ENCODE data around the gene OR6S1. TPM values are rescaled to one million over a fixed set of nuclear protein-coding genes. Genes with fewer than 3 reads are reported as not detected.

The OR6S1 gene
- total and polyA plus RNA-seq, 2 donors (not counting 3 experiments of a cell fraction or from before 2014, with no cell fraction given) = not detected

DNA sequence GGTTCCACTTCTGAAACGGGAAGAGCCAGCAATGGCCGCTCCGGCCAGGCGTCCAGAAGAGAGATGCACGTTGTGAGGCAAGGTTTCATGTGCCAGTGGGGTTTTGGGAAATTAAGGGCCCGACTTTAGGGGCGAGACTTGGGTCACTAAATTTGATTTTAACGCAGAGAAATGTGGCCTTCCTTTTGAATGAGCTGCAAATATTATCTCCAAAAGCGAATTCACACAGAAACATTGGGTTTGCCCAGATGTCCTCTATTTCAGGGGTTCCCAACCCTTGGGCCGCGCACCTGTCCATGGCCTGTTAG lies 40.6 kb upstream of the OR6S1 start:
- H3K9me1 ChIP-seq (replicated peaks; ENCODE audit: control insufficient read depth, extremely low read depth, insufficient read depth, low read length) = no peaks in the 10 kb centered on the region
- peak overlapping the region; percentile 98 for H2AFZ ChIP-seq (ENCODE audit: low read depth, low read length)
- H3K4me2 ChIP-seq (ENCODE audit: insufficient read depth, low read length) = peak overlapping the region; percentile 86
- no peak for DNase-seq (ENCODE audit: low read depth, low spot score)
- peak overlapping the region; percentile 40 to 84 (median 80) for H3K4me3 ChIP-seq (replicated peaks in 1 of 3; ENCODE audit: insufficient read depth in 1 of 3, low read depth in 1 of 3, low read length in 3 of 3)
- H3K27ac ChIP-seq (ENCODE audit: insufficient read depth, low read depth, low read length) = peak overlapping the region; percentile 97
- no peaks in the 10 kb centered on the region for H3K79me2 ChIP-seq (ENCODE audit: control insufficient read depth, insufficient read depth, low read length)
- H3K36me3 ChIP-seq (ENCODE audit: control insufficient read depth in 2 of 2, extremely low read depth in 1 of 2, insufficient read depth in 2 of 2, low read length in 2 of 2) = no peaks in the 10 kb centered on the region
- POLR2A ChIA-PET = interaction anchor here (1.0 to 1.9 kb wide), 3 partner anchors 9 to 339 kb away, joined by 3 to 4 read pairs (median 4); partner anchors contain the start of genes PARP2 and TEP1
- peaks cover 0 to under 1% of the 10 kb centered on the region in 2 experiments for H3K27me3 ChIP-seq (ENCODE audit: control insufficient read depth in 2 of 2, insufficient read depth in 2 of 2, low read length in 2 of 2)
- H3K4me1 ChIP-seq (ENCODE audit: control insufficient read depth, extremely low read depth, insufficient read depth, low read length) = peaks cover 27% of the 10 kb centered on the region
- intact Hi-C loops (cut with micrococcal nuclease) = no loop called here
- dilution Hi-C loops (cut with MboI; ENCODE audit: extremely low pct_ligation_motif_present, low sequenced_read_pairs) = no loop called here
- no peaks in the 10 kb centered on the region for H4K20me1 ChIP-seq (replicated peaks; ENCODE audit: control insufficient read depth, extremely low read depth, insufficient read depth, low read length)
- no peak for FAIRE-seq
- CTCF ChIA-PET = interaction anchor here (1.3 to 6.4 kb wide), 8 partner anchors 9 to 289 kb away, joined by 3 to 49 read pairs (median 18); partner anchors contain the start of gene RNASE1
- no peaks in the 10 kb centered on the region for H3K9me3 ChIP-seq (replicated peaks; ENCODE audit: control insufficient read depth, insufficient read depth, low read length)
- TF ChIP-seq GATA2 (IDR thresholded peaks at IDR 0.05; ENCODE audit: insufficient read depth, insufficient read length, low read depth, low read length) = no peak
- peak in 1 of 2 donors; percentile 13 for TF ChIP-seq CTCF (IDR thresholded peaks at IDR 0.05; ENCODE audit: extremely low read depth in 1 of 2, insufficient read depth in 1 of 2, low read depth in 1 of 2, low read length in 2 of 2)
- H3K9ac ChIP-seq (replicated peaks; ENCODE audit: extremely low read depth, insufficient read depth, low read length) = peak overlapping the region; percentile 97
- TSS peak; percentile 96 for BruUV-seq (replicated peaks)

GRCh38 chr14:20681348-20682126 lies 40.0 kb upstream of the OR6S1 start:
- H2AFZ ChIP-seq (ENCODE audit: low read depth, low read length) = peak overlapping the region; percentile 98

More at GRCh38 chr14:20681348-20682126, 40.0 kb upstream of the OR6S1 start:
- Histone ChIP-seq H3K79me2 (ENCODE audit: control insufficient read depth, insufficient read depth, low read length) (no peaks in the 10 kb centered on the region), H3K9ac (replicated peaks; ENCODE audit: extremely low read depth, insufficient read depth, low read length) (peak overlapping the region; percentile 97), H3K9me1 (replicated peaks; ENCODE audit: control insufficient read depth, extremely low read depth, insufficient read depth, low read length) (no peaks in the 10 kb centered on the region), H3K4me1 (ENCODE audit: control insufficient read depth, extremely low read depth, insufficient read depth, low read length) (peaks cover 27% of the 10 kb centered on the region), H3K4me3 (replicated peaks in 1 of 3; ENCODE audit: insufficient read depth in 1 of 3, low read depth in 1 of 3, low read length in 3 of 3) (peak overlapping the region; percentile 40 to 84 (median 80)), H3K27ac (ENCODE audit: insufficient read depth, low read depth, low read length) (peak overlapping the region; percentile 97), H3K9me3 (replicated peaks; ENCODE audit: control insufficient read depth, insufficient read depth, low read length) (no peaks in the 10 kb centered on the region), H3K4me2 (ENCODE audit: insufficient read depth, low read length) (peak overlapping the region; percentile 86), H4K20me1 (replicated peaks; ENCODE audit: control insufficient read depth, extremely low read depth, insufficient read depth, low read length) (no peaks in the 10 kb centered on the region), H3K27me3 (ENCODE audit: control insufficient read depth in 2 of 2, insufficient read depth in 2 of 2, low read length in 2 of 2) (peaks cover 4 to 6% of the 10 kb centered on the region in 2 experiments), H3K36me3 (ENCODE audit: control insufficient read depth in 2 of 2, extremely low read depth in 1 of 2, insufficient read depth in 2 of 2, low read length in 2 of 2) (no peaks in the 10 kb centered on the region)
- POLR2A ChIA-PET = interaction anchor here (1.0 to 1.9 kb wide), 3 partner anchors 9 to 338 kb away, joined by 3 to 4 read pairs (median 4); partner anchors contain the start of genes PARP2 and TEP1
- dilution Hi-C loops (cut with MboI; ENCODE audit: extremely low pct_ligation_motif_present, low sequenced_read_pairs) (no loop called here), intact Hi-C loops (cut with micrococcal nuclease) (loop anchor here (1.0 to 2.0 kb wide), 4 partner anchors 18 to 269 kb away; partner anchors contain the start of gene TEP1)
- DNase-seq (ENCODE audit: low read depth, low spot score) (peak; percentile 91), FAIRE-seq (peak; percentile 93)
- CTCF ChIA-PET = interaction anchor here (1.1 to 6.4 kb wide), 11 partner anchors 9 to 338 kb away, joined by 3 to 49 read pairs (median 8); partner anchors contain the start of genes PARP2 and RNASE1
- TF ChIP-seq GATA2 (IDR thresholded peaks at IDR 0.05; ENCODE audit: insufficient read depth, insufficient read length, low read depth, low read length) = peak; percentile 18
- no peak for TF ChIP-seq MYC (IDR thresholded peaks at IDR 0.05; ENCODE audit: low read depth, low read length)
- TF ChIP-seq EZH2 (IDR thresholded peaks at IDR 0.05; ENCODE audit: borderline replicate concordance, low read depth, low read length, severe bottlenecking) = no peak
- BruUV-seq (replicated peaks) = no TSS peak
